ENCODE measurements around the gene CSGALNACT2. TPM values are rescaled to one million over a fixed set of nuclear protein-coding genes. Genes with fewer than 3 reads are reported as not detected.
A peak's percentile ranks its signal among the peaks of the same experiment; 100 is the strongest.

CSGALNACT2 gene
- polyA plus RNA-seq, 4 donors = 2.5 to 13.4 (median 4.8) TPM

DNA sequence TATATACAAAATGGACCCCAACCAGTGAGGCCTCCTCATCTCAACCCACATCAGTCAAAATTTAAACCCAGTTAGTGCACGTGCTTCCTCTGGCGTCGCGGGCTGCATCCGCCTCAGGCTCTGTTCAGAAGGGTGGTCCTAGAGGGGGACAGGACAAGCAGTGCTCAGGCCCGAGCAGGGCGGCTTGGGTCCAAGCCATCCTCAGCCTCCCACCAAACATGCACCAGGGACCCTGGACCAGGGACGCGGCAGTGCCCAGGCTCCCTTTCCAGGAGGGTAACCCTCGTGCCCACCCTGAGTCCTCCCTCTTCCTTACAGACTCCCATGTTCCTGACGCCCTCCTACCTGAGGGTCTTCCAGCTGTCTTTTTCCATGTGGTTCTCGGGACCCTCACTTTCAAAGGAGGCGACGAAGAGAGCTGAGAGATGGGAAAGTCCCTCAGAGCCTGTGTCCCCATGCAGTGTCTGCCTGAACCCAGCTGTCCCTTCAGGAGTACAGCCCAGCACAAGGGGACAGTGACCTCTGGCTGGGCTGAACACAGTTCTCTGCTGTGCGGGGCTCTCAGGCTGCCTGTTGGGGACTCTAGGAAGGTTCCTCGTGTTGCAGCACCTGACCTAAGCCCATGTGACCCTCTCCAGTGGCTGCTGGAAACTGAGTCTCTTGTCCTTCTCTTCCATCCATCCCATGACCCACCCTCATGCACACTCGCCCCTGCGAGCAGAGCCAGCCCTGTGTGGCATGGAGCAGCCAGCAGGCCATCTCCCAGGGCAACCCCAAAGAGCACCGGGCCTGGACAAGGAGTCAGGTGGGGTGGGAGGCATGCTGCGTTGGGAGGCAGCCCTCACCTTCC, 58.1 kb downstream of the CSGALNACT2 start:
- 92 to 93% (median 93%) methylated on average over 19 to 20 of the region's 20 CpGs for WGBS, 3 donors
- DNase-seq = no peak

DNA sequence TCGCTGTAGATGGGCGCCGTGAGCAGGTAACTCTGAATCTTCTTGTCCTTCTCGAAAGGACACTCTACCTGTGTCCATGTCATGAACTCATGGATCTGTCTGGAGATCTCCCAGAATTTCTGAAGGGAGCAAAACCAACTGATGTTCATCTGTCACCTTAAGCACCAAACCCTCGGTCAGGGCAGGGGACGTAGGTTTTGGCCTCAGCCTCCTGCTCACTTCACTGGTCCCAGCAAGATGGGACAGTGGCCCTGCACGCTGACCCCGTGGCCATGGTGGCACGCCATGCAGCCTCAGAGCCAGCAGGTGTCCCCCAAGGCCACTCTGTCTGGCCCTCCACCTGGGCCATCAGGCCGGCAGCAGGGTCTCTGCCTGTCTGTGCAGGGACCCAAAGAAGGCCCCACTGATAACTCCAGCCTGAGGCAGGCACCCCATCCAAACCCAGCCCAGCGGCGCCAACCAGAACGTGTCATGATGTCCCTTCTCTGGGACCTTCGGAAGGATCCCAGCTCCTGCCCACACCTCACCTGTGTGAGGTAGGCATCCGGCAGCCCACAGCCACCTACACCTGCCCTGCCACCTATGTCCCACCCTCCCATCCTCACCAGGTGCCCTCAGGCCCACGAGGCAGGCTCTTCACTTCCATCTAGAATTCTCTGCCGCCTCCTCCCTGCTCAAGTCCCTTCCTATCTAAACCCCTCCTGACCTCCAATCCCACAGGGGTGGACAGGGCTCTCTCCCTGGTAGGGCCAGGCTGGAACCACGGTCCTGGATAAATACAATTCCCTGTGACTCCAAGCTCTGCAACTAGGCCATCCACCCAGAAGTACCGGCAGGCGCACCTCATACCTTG, 59.0 kb downstream of the CSGALNACT2 start:
- 94 to 96% (median 95%) methylated on average over 20 of the region's 20 CpGs for WGBS, 3 donors
- DNase-seq = no peak
- no peak for FAIRE-seq

More for the DNA sequence above, 58.1 kb downstream of the CSGALNACT2 start:
- no peak overlapping the region for H3K4me3 ChIP-seq (ENCODE audit: low read depth in 1 of 3, low read length in 3 of 3)
- no peak overlapping the region for H3K27ac ChIP-seq (ENCODE audit: low read depth in 1 of 3, low read length in 2 of 3)
- no peaks in the 10 kb centered on the region for H3K9me3 ChIP-seq (ENCODE audit: control insufficient read depth in 2 of 2, insufficient read depth in 1 of 2, low read depth in 1 of 2, low read length in 1 of 2)
- H3K4me1 ChIP-seq (ENCODE audit: control insufficient read depth in 3 of 3, insufficient read depth in 2 of 3, low read depth in 1 of 3, low read length in 2 of 3) = no peaks in the 10 kb centered on the region
- peaks cover 0 to 4% (median 0%) of the 10 kb centered on the region in 3 donors for H3K36me3 ChIP-seq (ENCODE audit: control insufficient read depth in 3 of 3, insufficient read depth in 2 of 3, low read depth in 1 of 3, low read length in 3 of 3)
- H3K27me3 ChIP-seq (ENCODE audit: control insufficient read depth in 3 of 3, insufficient read depth in 3 of 3, low read length in 3 of 3) = no peaks in the 10 kb centered on the region
- no peak for FAIRE-seq

DNA sequence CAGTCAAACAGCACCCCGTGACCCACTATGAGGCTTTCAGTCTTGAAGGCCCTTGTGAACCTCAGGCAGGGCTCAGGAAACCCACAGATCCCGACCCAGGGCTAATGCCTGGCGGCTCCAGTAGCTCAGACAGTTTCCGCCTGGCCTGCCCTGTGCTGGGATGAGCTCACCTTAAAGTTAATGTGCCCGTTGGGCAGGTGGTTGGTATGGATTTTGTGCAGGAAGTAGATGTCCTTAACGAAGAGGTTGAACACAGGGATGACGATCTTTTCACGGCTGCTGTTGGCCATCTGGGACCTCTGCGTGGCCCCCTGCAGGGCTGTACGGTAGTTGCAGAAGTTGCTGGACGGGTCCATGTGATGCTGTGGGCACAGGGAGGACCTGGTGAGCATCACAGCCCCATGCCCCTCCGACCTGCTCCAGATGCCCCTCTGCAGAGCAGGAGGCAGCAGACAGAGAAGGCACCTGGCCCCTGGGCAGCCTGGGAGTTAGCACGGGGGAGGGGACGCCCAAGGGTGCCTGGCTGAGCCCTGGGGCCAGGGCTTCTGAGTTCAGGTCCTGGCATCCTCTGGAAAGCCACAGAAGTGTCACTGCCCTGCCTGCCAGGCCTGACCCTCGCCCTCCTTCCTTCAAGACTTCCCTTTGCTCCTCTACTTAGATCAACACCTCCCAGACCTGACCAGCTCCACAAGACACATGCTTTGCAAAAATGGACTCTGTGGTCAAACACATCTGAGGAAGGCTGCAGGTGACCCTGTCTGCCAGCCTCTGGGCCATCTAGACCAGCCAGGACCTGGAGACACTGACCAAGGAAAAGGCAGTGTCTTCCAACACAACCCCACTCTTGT, 59.8 kb downstream of the CSGALNACT2 start:
- FAIRE-seq (no peak), DNase-seq (peak; percentile 13 to 23)
- WGBS, 3 donors = 75 to 79% (median 78%) methylated on average over 15 of the region's 15 CpGs

More for the DNA sequence above, 59.0 kb downstream of the CSGALNACT2 start:
- Histone ChIP-seq H3K4me3 (ENCODE audit: low read depth in 1 of 3, low read length in 3 of 3) (no peak overlapping the region), H3K36me3 (ENCODE audit: control insufficient read depth in 3 of 3, insufficient read depth in 2 of 3, low read depth in 1 of 3, low read length in 3 of 3) (peaks cover 0 to 4% (median 0%) of the 10 kb centered on the region in 3 donors), H3K27ac (ENCODE audit: low read depth in 1 of 3, low read length in 2 of 3) (no peak overlapping the region), H3K9me3 (ENCODE audit: control insufficient read depth in 2 of 2, insufficient read depth in 1 of 2, low read depth in 1 of 2, low read length in 1 of 2) (no peaks in the 10 kb centered on the region), H3K4me1 (ENCODE audit: control insufficient read depth in 3 of 3, insufficient read depth in 2 of 3, low read depth in 1 of 3, low read length in 2 of 3) (no peaks in the 10 kb centered on the region), H3K27me3 (ENCODE audit: control insufficient read depth in 3 of 3, insufficient read depth in 3 of 3, low read length in 3 of 3) (no peaks in the 10 kb centered on the region)

DNA sequence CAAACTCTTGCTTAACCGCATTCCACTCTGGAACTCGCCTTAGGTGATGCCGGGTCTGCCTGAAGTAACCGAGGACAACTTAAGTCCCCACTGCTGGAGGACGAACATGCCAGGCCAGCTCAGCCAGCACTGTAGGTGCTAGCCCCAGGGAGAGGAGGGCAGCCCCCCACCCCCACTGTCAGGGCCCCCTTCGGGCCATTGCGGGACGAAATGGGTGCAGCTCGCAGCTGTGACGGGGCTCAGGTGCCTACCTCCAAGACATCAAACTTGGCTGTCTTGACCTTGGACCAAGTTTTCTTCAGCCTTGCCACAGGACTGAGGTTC, 60.4 kb downstream of the CSGALNACT2 start:
- Histone ChIP-seq H3K9me3 (ENCODE audit: control insufficient read depth in 2 of 2, insufficient read depth in 1 of 2, low read depth in 1 of 2, low read length in 1 of 2) (no peaks in the 10 kb centered on the region), H3K4me3 (ENCODE audit: low read depth in 1 of 3, low read length in 3 of 3) (no peak overlapping the region), H3K4me1 (ENCODE audit: control insufficient read depth in 3 of 3, insufficient read depth in 2 of 3, low read depth in 1 of 3, low read length in 2 of 3) (no peaks in the 10 kb centered on the region), H3K27me3 (ENCODE audit: control insufficient read depth in 3 of 3, insufficient read depth in 3 of 3, low read length in 3 of 3) (no peaks in the 10 kb centered on the region), H3K27ac (ENCODE audit: low read depth in 1 of 3, low read length in 2 of 3) (no peak overlapping the region), H3K36me3 (ENCODE audit: control insufficient read depth in 3 of 3, insufficient read depth in 2 of 3, low read depth in 1 of 3, low read length in 3 of 3) (peaks cover 0 to 4% (median 0%) of the 10 kb centered on the region in 3 donors)
- FAIRE-seq = no peak
- 85 to 90% (median 89%) methylated on average over 10 of the region's 10 CpGs for WGBS, 3 donors
- no peak for DNase-seq

More for the DNA sequence above, 59.8 kb downstream of the CSGALNACT2 start:
- Histone ChIP-seq H3K36me3 (ENCODE audit: control insufficient read depth in 3 of 3, insufficient read depth in 2 of 3, low read depth in 1 of 3, low read length in 3 of 3) (peaks cover 0 to 4% (median 0%) of the 10 kb centered on the region in 3 donors), H3K27me3 (ENCODE audit: control insufficient read depth in 3 of 3, insufficient read depth in 3 of 3, low read length in 3 of 3) (no peaks in the 10 kb centered on the region), H3K4me1 (ENCODE audit: control insufficient read depth in 3 of 3, insufficient read depth in 2 of 3, low read depth in 1 of 3, low read length in 2 of 3) (no peaks in the 10 kb centered on the region), H3K27ac (ENCODE audit: low read depth in 1 of 3, low read length in 2 of 3) (no peak overlapping the region), H3K4me3 (ENCODE audit: low read depth in 1 of 3, low read length in 3 of 3) (no peak overlapping the region), H3K9me3 (ENCODE audit: control insufficient read depth in 2 of 2, insufficient read depth in 1 of 2, low read depth in 1 of 2, low read length in 1 of 2) (no peaks in the 10 kb centered on the region)

DNA sequence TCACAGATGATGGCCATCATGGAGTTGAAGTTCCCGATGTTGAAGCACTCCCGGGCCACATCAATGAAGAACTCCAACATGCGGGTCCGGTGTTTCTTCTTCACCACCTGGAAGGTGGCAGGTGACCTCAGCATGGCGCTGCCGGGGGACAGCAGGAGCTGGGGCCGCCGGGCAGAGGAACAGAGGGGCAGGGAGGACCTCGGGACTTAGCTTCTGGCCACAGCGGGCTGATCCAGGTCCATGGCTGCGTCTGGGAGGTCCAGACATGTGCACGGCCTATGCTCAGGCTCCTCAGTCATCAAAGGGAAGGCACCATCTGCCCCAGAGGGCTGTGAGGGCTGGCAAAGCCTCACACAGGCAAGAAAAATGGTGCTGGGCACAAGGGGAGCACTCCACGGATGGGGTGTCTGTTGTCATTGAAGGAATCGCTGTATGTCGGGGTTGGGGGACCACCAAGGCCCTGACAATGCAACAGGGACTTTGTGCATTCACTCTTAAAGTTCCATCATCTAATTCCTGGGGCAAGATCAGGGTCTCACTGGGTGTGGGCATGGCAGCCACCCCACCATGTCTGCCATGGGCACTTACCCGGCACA, 60.9 kb downstream of the CSGALNACT2 start:
- H3K9me3 ChIP-seq (ENCODE audit: control insufficient read depth in 2 of 2, insufficient read depth in 1 of 2, low read depth in 1 of 2, low read length in 1 of 2) = no peaks in the 10 kb centered on the region
- DNase-seq = no peak
- H3K4me1 ChIP-seq (ENCODE audit: control insufficient read depth in 3 of 3, insufficient read depth in 2 of 3, low read depth in 1 of 3, low read length in 2 of 3) = no peaks in the 10 kb centered on the region
- no peak for FAIRE-seq
- H3K27me3 ChIP-seq (ENCODE audit: control insufficient read depth in 3 of 3, insufficient read depth in 3 of 3, low read length in 3 of 3) = no peaks in the 10 kb centered on the region
- H3K4me3 ChIP-seq (ENCODE audit: low read depth in 1 of 3, low read length in 3 of 3) = no peak overlapping the region
- H3K36me3 ChIP-seq (ENCODE audit: control insufficient read depth in 3 of 3, insufficient read depth in 2 of 3, low read depth in 1 of 3, low read length in 3 of 3) = peaks cover 0 to 4% (median 0%) of the 10 kb centered on the region in 3 donors
- no peak overlapping the region for H3K27ac ChIP-seq (ENCODE audit: low read depth in 1 of 3, low read length in 2 of 3)
- WGBS, 3 donors = 92 to 95% (median 95%) methylated on average over 16 of the region's 16 CpGs

DNA sequence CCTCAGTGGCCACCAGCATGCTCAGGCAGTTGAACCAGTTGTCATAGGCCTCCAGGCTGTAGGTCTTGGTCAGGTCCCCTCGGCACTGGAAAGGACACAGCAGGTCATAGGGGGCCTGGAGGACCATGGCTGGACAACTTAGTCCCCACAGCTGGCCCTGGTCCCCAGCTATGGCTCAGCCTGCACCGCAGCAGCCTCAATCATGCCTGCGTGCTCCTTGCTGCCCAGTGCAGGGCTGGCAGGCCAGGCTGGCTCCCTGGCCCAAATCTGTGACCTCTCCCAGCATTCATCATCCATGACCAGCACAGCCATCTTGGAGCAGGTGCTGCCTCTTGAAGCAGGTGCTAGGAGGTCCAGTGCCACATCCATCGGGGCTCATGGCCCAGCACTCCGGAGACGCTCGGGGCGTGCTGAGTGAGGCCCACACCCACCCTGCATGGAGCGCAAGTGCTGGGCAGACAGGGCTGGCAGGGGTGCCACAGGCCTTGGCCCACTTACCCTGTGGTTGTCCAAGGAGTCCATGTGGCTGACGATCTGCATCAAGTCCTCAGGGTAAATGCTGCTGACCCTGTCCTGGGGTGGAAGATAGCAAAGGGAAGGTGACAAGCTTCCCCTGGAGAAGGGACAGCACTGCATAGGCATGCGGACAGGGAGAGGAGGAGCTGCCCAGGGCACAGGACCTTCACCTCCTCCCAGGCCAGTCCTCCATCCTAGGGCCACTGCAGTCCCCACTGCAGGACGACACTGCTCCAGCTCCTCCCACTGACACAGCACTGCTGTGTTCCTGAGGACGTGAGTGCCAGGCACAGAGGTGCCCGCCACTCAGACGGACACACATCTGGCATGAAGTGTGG, 61.7 kb downstream of the CSGALNACT2 start:
- Histone ChIP-seq H3K27me3 (ENCODE audit: control insufficient read depth in 3 of 3, insufficient read depth in 3 of 3, low read length in 3 of 3) (no peaks in the 10 kb centered on the region), H3K27ac (ENCODE audit: low read depth in 1 of 3, low read length in 2 of 3) (no peak overlapping the region), H3K4me1 (ENCODE audit: control insufficient read depth in 3 of 3, insufficient read depth in 2 of 3, low read depth in 1 of 3, low read length in 2 of 3) (no peaks in the 10 kb centered on the region), H3K36me3 (ENCODE audit: control insufficient read depth in 3 of 3, insufficient read depth in 2 of 3, low read depth in 1 of 3, low read length in 3 of 3) (peaks cover 0 to 4% (median 0%) of the 10 kb centered on the region in 3 donors), H3K9me3 (ENCODE audit: control insufficient read depth in 2 of 2, insufficient read depth in 1 of 2, low read depth in 1 of 2, low read length in 1 of 2) (no peaks in the 10 kb centered on the region), H3K4me3 (ENCODE audit: low read depth in 1 of 3, low read length in 3 of 3) (no peak overlapping the region)
- DNase-seq (no peak), FAIRE-seq (no peak)
- WGBS, 3 donors = 93 to 94% (median 93%) methylated on average over 14 to 15 of the region's 15 CpGs

DNA sequence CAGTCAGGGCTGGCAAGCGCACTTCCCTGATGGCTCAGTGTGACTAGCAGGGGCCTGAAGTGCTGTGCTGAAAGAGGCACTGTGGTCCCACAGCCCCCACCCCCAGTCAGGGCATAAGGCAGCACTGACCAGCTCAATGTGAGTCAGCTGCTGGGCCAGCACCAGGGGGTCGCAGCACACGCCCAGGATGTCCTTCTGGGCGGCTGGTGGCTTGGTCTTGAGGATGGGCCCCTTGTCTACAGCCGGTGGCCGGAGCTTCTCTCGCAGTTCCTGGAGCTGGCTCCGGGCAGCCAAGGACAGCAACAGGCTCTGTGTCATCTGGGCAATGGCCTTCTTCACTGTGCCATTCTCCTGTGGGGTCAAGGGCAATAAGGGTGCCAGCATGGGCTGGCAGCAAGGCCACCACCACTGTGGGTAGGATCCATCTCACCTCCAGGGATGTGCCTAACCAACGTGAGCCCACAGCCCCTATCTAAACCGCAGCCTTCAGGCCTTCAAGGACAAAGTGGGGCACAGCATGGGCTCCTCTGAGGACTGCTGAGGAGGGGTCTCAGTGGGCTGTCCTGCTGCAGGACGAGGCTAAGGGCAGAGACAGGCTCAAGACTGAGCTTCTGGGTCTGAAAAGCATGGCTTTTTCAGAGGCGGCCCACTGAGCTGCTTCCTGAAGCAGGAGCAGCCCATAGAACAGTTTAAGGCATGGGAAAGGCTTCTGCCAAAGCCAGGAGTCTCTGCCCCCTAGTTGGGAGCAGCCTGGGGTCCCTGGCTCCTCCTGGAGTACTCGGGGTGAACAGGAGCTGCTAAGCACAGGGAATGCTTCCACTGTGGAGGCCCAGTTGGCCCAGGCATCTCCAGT, 62.5 kb downstream of the CSGALNACT2 start:
- DNase-seq = no peak
- H3K27me3 ChIP-seq (ENCODE audit: control insufficient read depth in 3 of 3, insufficient read depth in 3 of 3, low read length in 3 of 3) = no peaks in the 10 kb centered on the region
- H3K9me3 ChIP-seq (ENCODE audit: control insufficient read depth in 2 of 2, insufficient read depth in 1 of 2, low read depth in 1 of 2, low read length in 1 of 2) = no peaks in the 10 kb centered on the region
- no peak overlapping the region for H3K27ac ChIP-seq (ENCODE audit: low read depth in 1 of 3, low read length in 2 of 3)
- no peaks in the 10 kb centered on the region for H3K4me1 ChIP-seq (ENCODE audit: control insufficient read depth in 3 of 3, insufficient read depth in 2 of 3, low read depth in 1 of 3, low read length in 2 of 3)
- 87 to 91% (median 89%) methylated on average over 13 of the region's 13 CpGs for WGBS, 3 donors
- FAIRE-seq = no peak
- peaks cover 0 to 4% (median 0%) of the 10 kb centered on the region in 3 donors for H3K36me3 ChIP-seq (ENCODE audit: control insufficient read depth in 3 of 3, insufficient read depth in 2 of 3, low read depth in 1 of 3, low read length in 3 of 3)
- no peak overlapping the region for H3K4me3 ChIP-seq (ENCODE audit: low read depth in 1 of 3, low read length in 3 of 3)
